ENCODE data around the gene PEAK1. TPM values are rescaled to one million over a fixed set of nuclear protein-coding genes. Genes with fewer than 3 reads are reported as not detected.

PEAK1 gene
- total and polyA plus RNA-seq, 2 experiments from 2014 or later: 7.8 to 34.1 TPM

DNA sequence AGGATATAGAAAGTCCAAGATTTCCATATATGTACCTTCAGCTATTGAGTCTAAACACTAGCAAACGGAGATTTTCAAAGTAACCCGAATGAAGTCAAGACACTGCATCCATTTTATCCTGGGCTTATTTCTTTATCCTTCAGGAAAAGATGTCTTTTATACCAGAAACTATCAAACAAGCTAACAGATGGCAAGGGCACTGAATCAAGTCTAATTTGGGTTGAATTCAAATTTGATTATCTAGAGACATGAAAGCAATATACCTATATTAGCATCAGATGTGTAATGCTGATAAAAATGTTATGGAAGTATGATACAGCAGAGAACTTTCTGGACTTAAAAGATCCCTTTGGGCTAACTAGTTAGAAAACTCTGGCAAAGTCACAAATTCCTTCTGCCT, 210.7 kb downstream of the PEAK1 start:
- Histone ChIP-seq H3K4me2 (no peak overlapping the region), H3K9me2 (ENCODE audit: insufficient read depth) (no peaks in the 10 kb centered on the region), H4K20me1 (replicated peaks; ENCODE audit: insufficient read depth) (no peaks in the 10 kb centered on the region), H3K27ac (ENCODE audit: low read depth) (no peak overlapping the region), H3K4me1 (ENCODE audit: insufficient read depth) (no peaks in the 10 kb centered on the region), H3K27me3 (ENCODE audit: insufficient read depth) (no peaks in the 10 kb centered on the region), H3K4me3 (no peak overlapping the region), H2AFZ (no peak overlapping the region), H3K79me2 (replicated peaks; ENCODE audit: insufficient read depth) (no peaks in the 10 kb centered on the region), H3F3A (replicated peaks; ENCODE audit: low read depth) (no peaks in the 10 kb centered on the region), H3K36me3 (ENCODE audit: insufficient read depth) (no peaks in the 10 kb centered on the region)
- Mint-ChIP-seq H3K4me3 (no peak overlapping the region), H3K27me3 (ENCODE audit: insufficient read depth, low read depth, poor library complexity) (no peaks in the 10 kb centered on the region), H3K27ac (no peak overlapping the region), H3K9me3 (no peaks in the 10 kb centered on the region; the same call in 2 of the 3 replicates), H3K4me1 (no peaks in the 10 kb centered on the region), H3K36me3 (ENCODE audit: low read depth) (peaks cover 11% of the 10 kb centered on the region)
- TF ChIP-seq, protein P1, sequence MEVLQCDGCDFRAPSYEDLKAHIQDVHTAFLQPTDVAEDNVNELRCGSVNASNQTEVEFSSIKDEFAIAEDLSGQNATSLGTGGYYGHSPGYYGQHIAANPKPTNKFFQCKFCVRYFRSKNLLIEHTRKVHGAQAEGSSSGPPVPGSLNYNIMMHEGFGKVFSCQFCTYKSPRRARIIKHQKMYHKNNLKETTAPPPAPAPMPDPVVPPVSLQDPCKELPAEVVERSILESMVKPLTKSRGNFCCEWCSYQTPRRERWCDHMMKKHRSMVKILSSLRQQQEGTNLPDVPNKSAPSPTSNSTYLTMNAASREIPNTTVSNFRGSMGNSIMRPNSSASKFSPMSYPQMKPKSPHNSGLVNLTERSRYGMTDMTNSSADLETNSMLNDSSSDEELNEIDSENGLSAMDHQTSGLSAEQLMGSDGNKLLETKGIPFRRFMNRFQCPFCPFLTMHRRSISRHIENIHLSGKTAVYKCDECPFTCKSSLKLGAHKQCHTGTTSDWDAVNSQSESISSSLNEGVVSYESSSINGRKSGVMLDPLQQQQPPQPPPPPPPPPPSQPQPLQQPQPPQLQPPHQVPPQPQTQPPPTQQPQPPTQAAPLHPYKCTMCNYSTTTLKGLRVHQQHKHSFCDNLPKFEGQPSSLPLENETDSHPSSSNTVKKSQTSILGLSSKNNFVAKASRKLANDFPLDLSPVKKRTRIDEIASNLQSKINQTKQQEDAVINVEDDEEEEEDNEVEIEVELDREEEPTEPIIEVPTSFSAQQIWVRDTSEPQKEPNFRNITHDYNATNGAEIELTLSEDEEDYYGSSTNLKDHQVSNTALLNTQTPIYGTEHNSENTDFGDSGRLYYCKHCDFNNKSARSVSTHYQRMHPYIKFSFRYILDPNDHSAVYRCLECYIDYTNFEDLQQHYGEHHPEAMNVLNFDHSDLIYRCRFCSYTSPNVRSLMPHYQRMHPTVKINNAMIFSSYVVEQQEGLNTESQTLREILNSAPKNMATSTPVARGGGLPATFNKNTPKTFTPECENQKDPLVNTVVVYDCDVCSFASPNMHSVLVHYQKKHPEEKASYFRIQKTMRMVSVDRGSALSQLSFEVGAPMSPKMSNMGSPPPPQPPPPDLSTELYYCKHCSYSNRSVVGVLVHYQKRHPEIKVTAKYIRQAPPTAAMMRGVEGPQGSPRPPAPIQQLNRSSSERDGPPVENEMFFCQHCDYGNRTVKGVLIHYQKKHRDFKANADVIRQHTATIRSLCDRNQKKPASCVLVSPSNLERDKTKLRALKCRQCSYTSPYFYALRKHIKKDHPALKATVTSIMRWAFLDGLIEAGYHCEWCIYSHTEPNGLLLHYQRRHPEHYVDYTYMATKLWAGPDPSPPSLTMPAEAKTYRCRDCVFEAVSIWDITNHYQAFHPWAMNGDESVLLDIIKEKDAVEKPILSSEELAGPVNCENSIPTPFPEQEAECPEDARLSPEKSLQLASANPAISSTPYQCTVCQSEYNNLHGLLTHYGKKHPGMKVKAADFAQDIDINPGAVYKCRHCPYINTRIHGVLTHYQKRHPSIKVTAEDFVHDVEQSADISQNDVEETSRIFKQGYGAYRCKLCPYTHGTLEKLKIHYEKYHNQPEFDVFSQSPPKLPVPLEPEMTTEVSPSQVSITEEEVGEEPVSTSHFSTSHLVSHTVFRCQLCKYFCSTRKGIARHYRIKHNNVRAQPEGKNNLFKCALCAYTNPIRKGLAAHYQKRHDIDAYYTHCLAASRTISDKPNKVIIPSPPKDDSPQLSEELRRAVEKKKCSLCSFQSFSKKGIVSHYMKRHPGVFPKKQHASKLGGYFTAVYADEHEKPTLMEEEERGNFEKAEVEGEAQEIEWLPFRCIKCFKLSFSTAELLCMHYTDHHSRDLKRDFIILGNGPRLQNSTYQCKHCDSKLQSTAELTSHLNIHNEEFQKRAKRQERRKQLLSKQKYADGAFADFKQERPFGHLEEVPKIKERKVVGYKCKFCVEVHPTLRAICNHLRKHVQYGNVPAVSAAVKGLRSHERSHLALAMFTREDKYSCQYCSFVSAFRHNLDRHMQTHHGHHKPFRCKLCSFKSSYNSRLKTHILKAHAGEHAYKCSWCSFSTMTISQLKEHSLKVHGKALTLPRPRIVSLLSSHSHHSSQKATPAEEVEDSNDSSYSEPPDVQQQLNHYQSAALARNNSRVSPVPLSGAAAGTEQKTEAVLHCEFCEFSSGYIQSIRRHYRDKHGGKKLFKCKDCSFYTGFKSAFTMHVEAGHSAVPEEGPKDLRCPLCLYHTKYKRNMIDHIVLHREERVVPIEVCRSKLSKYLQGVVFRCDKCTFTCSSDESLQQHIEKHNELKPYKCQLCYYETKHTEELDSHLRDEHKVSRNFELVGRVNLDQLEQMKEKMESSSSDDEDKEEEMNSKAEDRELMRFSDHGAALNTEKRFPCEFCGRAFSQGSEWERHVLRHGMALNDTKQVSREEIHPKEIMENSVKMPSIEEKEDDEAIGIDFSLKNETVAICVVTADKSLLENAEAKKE (CRISPR knock-in tag; IDR thresholded peaks at IDR 0.05): no peak
- TF ChIP-seq, protein P2, sequence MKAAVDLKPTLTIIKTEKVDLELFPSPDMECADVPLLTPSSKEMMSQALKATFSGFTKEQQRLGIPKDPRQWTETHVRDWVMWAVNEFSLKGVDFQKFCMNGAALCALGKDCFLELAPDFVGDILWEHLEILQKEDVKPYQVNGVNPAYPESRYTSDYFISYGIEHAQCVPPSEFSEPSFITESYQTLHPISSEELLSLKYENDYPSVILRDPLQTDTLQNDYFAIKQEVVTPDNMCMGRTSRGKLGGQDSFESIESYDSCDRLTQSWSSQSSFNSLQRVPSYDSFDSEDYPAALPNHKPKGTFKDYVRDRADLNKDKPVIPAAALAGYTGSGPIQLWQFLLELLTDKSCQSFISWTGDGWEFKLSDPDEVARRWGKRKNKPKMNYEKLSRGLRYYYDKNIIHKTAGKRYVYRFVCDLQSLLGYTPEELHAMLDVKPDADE (IDR thresholded peaks at IDR 0.05): no peak
- no peak for TF ChIP-seq JUNB (IDR thresholded peaks at IDR 0.05; ENCODE audit: unreplicated experiment)
- no peak for TF ChIP-seq CREB1 (CRISPR knock-in tag; IDR thresholded peaks at IDR 0.05; ENCODE audit: low read depth)
- TF ChIP-seq EZH2phosphoT487 (IDR thresholded peaks at IDR 0.05; ENCODE audit: unreplicated experiment): no peak
- no peak for TF ChIP-seq NANOG (IDR thresholded peaks at IDR 0.05; ENCODE audit: borderline replicate concordance)
- TF ChIP-seq STAT1 (IDR thresholded peaks at IDR 0.05; ENCODE audit: unreplicated experiment): no peak
- TF ChIP-seq ZNF331 (CRISPR knock-in tag; IDR thresholded peaks at IDR 0.05; ENCODE audit: low read depth): no peak
- TF ChIP-seq, protein P3, sequence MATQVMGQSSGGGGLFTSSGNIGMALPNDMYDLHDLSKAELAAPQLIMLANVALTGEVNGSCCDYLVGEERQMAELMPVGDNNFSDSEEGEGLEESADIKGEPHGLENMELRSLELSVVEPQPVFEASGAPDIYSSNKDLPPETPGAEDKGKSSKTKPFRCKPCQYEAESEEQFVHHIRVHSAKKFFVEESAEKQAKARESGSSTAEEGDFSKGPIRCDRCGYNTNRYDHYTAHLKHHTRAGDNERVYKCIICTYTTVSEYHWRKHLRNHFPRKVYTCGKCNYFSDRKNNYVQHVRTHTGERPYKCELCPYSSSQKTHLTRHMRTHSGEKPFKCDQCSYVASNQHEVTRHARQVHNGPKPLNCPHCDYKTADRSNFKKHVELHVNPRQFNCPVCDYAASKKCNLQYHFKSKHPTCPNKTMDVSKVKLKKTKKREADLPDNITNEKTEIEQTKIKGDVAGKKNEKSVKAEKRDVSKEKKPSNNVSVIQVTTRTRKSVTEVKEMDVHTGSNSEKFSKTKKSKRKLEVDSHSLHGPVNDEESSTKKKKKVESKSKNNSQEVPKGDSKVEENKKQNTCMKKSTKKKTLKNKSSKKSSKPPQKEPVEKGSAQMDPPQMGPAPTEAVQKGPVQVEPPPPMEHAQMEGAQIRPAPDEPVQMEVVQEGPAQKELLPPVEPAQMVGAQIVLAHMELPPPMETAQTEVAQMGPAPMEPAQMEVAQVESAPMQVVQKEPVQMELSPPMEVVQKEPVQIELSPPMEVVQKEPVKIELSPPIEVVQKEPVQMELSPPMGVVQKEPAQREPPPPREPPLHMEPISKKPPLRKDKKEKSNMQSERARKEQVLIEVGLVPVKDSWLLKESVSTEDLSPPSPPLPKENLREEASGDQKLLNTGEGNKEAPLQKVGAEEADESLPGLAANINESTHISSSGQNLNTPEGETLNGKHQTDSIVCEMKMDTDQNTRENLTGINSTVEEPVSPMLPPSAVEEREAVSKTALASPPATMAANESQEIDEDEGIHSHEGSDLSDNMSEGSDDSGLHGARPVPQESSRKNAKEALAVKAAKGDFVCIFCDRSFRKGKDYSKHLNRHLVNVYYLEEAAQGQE (IDR thresholded peaks at IDR 0.05; ENCODE audit: unreplicated experiment): no peak
- TF ChIP-seq, protein P4, sequence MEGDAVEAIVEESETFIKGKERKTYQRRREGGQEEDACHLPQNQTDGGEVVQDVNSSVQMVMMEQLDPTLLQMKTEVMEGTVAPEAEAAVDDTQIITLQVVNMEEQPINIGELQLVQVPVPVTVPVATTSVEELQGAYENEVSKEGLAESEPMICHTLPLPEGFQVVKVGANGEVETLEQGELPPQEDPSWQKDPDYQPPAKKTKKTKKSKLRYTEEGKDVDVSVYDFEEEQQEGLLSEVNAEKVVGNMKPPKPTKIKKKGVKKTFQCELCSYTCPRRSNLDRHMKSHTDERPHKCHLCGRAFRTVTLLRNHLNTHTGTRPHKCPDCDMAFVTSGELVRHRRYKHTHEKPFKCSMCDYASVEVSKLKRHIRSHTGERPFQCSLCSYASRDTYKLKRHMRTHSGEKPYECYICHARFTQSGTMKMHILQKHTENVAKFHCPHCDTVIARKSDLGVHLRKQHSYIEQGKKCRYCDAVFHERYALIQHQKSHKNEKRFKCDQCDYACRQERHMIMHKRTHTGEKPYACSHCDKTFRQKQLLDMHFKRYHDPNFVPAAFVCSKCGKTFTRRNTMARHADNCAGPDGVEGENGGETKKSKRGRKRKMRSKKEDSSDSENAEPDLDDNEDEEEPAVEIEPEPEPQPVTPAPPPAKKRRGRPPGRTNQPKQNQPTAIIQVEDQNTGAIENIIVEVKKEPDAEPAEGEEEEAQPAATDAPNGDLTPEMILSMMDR (conservative IDR thresholded peaks at IDR 0.05; ENCODE audit: low read depth in 2 of 2): no peak
- TF ChIP-seq ZNF114 (CRISPR knock-in tag; IDR thresholded peaks at IDR 0.05): no peak
- no peak for TF ChIP-seq POLR2AphosphoS5 (IDR thresholded peaks at IDR 0.05; ENCODE audit: low read depth)
- ATAC-seq: no peak
- no peak for DNase-seq (ENCODE audit: low spot score)
